AG09319 (cell line): ENCODE results near the gene RAB8B.

Experiments used
- DNase-seq: peaks from one replicate; pipeline ENCODE4 v3.0.0-alpha.2; 2010; ENCODE audit warnings: low read depth; ENCODE audit errors: extremely low read depth
- CTCF ChIP-seq: IDR thresholded peaks from 2 replicates; pipeline ENCODE4 v1.5.1; 2011; ENCODE audit warnings: low read depth, mild to moderate bottlenecking, inconsistent platforms, low read length, moderate library complexity

RAB8B gene

DNA sequence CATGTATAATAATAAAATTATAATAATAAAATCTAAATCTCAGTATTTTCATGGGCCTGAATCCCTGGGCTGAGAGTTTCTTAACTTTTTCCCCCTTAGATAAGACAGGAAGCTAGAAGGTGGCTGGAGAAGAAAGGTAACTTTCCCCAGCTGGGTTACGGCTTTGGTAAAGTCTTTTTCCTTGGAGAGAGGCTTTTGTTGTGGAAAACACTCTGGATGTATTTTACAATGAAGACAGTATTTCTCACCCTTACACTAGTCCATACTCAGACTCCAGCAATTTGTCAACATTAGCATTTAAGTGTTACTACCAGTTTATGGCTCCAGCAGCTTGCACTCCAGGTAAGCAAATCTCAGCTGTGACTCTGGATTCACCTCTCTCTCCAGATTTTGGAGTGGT, 122.9 kb downstream of the RAB8B start:
- no peak for TF ChIP-seq CTCF
- no peak for DNase-seq

DNA sequence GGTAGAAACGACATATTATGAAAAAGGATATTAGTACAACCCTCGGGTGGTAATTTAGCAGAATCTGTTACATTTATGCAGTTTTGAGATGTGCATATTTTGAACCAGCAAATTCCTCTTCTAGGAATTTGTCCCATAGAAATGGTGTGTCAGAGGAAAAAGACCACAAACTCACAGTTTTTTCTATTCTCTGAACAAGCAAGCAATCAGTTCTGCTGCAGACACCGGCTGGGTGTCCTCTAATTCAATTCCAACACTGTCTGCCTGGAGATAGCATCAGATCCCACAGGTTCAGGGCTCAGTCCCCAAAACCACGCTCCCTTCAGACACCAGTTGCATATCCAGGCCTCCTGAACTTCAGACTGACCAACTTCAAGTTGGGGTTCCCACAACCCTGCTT, 124.4 kb downstream of the RAB8B start:
- no peak for TF ChIP-seq CTCF
- DNase-seq, result no peak

GRCh38 chr15:63314409-63314808, 125.0 kb downstream of the RAB8B start:
- DNase-seq, result no peak

More at GRCh38 chr15:63314409-63314808, 125.0 kb downstream of the RAB8B start:
- TF ChIP-seq CTCF, result no peak
